Measurements from ENCODE around the gene KRTAP12-4. TPM values are rescaled to one million over a fixed set of nuclear protein-coding genes. Genes with fewer than 3 reads are reported as not detected.
"Not testable (repeated sequence)": the region's sequence is repeated elsewhere in the genome, so short reads cannot be mapped to it uniquely, and the experiment has no call there.

KRTAP12-4 gene
- total RNA-seq, 1 donor from 2014 or later: not detected

DNA sequence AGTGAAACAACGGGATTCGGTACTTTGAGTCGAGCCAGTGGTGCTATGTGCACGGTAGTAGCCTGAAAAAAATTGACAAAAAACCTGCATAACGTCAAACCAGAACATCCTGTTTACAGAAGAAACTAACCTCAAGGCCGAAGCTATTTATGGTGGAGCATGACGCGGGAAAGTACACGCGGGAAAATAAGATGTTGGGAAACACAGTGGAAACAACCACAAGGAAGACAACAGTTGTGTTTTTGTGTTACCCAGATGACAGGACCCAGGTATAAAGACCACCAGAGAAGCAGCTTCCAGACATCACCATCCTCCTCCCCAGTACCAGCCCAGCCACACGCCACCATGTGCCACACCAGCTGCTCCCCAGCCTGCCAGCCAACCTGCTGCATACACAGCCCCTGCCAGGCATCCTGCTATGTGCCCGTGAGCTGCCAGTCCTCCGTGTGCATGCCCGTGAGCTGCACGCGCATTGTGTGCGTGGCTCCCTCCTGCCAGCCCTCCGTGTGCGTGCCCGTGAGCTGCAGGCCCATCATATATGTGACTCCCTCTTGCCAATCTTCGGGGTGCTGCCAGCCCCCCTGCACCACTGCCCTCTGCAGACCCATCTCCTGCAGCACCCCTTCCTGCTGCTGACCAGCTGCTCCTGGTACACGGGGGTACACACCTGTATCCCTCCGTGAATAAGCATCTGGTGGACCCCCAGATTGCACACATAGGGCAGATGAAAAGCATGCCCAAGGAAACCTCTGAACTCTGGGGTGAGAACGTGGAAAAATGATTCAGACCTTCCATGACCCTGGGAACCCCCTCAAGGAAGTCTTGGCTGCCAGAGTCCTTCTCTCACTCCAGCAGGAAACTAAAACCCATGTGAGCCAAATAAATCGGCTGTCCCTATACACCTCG is 3.4 kb upstream of the KRTAP12-4 start, which contains the start of gene KRTAP12-3:
KRTAP12-3 (plus strand) TSS at position 298 of the 906 bp plus-strand sequence; CDS start at position 346, 48 bp downstream.
- no peak for DNase-seq (ENCODE audit: low spot score)

DNA sequence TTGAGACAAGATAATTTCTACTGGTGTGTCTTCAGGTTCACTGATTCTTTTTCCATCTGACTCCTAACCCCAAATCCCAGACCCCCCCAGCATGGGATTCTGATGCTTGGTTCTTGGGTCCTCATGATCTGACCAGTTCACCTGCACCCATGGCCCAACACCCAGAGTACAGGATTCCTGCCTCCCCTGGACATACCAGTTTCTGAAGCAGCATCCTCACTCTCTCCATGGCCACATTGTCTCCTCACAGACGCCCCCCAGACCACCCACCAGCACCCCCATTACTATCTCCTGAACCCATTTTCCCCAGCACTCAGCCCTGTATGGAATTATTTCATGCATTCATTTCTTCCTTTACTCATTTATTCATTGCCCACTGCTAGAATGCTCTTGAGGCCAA is 2.4 kb upstream of the KRTAP12-4 start:
- DNase-seq (ENCODE audit: low spot score): no peak

DNA sequence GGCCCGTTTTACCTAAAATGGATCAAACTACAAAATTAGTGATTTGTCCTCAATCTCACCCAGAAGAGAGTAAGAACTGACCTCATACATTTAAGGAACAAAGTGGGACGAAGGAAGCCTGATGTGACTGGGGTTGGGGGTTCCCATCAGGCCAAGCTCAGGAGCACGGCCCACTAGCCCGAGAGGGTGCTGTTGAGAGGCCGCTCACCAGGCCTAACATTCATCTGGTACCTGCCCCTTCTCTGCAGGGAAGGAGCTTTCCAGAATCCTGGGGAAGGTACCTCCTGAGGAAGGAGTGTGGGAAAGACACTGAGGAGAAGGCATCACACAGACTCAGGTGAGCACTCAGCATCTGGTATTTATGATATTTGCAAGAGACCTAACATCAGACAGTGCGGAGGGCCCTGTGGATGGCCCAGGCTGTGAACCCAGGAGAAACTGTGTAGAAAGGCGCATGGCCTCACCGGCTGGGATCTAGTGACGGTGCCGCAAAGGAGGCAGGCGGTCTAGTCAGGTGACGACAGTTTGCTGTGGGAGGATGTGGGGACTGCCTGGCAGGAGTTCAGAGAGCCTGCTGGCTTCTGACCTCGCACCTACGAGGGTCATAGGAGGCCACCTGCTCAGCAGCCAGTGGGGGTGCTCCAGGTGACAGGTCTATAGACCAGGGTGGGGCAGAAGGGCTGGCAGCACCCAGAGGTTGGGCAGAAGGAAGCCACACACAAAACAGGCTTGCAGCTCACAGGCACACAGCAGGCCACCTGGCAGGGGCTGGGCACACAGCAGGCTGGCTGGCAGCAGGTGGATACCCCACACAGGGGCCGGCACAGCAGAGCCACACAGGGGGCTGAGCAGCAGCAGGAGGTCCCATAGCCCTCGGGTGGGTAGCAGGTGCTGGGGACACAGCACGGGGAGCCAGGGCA is 543 bp downstream of the KRTAP12-4 start:
- no peak for DNase-seq (ENCODE audit: low spot score)

DNA sequence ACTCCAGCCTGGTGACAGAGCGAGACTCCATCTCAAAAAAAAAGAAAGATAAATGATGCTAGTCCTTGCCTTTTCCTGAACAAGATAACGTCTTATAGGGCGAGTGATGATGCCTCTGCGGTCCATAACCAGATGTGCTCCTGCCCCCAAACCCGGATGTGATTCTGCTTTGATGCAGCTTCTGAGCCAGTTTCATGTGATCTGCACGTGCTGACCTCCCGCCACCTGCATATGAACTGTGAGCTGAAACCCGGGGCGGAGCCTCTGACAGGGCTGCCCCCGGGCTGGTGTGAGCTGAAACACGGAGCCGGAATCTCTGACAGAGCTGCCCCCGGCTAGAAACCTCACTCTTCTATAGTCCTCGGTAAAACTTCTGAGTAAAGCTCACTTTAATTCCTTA is 1.3 kb downstream of the KRTAP12-4 start:
- no peak for DNase-seq (ENCODE audit: low spot score)

DNA sequence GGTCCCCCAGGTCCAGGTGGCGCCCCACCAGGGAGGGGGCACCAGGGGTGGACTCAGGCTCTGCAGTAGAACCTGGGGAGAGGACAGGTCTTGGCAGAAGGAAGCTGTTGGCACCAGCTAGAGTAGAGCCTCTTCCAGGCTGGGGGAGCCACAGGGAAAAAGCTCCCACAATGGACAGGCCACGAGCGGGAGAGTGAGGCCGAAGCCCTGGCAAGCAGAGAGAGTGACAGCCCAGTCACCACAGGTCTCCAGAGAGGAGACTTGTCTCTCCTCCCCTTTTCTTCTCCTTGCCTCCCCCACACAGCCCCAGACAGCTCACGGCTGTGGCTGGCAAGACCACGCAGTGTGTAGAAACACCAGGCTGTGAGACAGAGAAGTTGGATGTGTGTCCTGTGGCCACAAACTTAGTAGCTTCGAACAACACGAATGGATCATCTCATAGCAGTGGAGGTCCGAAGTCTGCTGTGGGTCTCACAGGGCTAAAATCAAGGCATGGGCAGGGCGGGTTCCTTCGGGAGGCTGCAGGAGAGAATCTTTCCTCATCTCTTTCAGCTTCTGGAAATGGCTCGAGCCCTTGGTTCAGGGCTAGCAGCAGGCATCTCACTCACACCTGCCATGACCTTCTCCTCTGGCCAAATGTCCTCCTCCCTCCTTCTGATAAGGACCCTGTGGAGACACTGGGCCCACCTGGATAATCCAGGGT is 3.3 kb downstream of the KRTAP12-4 start:
- DNase-seq (ENCODE audit: low spot score): no peak

DNA sequence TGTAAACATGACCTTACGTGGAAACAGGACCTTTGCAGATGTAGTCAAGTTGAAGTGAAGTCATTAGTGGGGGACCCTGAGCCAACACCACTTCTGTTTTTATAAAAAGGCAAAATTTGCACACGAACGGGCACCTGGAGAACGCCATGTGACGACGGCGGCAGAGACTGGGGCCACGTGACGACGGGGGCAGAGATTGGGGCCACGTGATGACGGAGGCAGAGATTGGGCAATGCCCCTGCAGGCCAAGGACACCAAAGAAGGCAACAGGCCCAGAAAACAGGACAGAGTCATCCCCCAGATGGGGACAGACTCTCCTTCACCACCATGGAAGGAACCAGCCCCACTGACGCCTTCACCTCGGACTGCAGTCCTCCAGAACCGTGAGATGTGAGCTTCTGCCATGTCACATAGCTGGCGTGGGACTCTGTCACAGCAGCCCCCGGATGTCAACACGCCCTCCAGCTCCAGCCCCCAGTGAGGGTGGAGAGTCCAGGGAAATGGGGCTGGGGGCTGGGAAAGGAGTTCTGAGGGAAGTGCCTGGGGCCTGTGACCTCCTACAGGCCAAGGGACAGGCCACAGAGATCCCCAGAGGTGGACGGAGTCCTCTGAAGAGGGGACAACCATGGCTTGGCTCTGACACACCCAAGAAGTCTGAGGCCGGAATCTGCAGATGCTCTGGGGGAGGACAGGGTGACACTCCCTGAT is 4.0 kb downstream of the KRTAP12-4 start:
- no peak for DNase-seq (ENCODE audit: low spot score)

DNA sequence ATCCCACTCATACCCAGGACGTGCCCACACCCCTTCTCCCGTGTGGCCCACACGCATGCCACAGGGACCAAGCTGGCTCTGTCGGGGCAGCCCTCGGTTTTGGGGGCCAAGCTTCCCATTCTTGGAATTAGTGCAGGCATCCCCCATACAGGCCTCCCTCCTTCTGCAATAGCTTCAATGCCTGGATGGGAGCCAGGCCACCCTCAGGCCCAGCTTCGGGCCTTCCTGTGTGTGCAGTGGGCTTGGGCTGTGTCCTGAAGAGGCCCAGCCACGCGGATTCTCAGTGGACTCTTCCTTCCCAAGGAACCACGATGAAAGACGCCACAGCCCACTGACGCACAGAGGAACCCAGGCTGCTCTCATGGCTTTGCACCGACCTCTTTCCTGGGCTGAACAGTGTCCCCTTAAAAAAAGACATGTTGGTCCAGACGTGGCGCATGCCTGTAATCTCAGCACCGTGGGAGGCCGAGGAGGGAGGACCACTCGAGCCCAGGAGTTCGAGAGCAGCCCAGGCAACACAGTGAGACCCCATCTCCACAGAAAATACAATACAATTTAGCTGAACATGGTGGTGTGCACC is 4.8 kb downstream of the KRTAP12-4 start:
- no peak for DNase-seq (ENCODE audit: low spot score)

DNA sequence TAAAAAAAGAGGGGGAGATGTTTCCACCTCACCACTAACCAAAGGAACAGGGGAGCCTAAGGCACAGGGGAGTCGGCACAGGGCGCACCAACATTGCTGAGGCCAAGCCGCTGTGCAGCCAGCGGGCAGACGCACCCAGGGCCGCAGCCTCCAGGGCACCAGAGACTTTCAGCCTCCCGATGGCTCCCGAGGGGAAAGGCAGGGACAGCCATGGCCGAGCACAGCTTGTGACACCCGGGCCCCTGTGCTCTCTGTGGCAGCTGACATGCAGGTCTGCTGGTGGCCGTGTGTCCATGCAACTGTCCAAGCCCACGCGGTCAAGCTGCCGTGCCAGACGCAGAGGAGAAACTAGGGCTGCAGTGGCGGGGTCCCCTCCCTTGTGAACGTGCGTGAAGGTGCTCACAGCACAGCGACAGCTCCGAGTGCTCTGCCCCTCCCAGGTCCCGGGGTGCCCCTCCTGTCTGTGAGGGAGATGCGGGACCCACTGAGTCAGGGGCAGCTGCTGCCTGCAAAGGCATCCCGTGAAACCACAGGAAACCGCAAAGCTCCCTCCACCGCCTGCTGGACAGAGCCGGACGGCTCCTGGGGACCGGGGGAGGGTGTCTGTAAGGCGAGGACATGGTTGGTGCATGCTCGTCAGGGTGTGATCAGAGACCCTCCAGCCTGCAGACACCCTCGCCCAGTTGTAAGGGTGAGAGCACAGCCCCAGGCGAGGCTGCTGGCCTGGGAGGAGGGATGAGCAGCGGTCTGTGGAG is 5.7 kb downstream of the KRTAP12-4 start:
- DNase-seq (ENCODE audit: low spot score): no peak

DNA sequence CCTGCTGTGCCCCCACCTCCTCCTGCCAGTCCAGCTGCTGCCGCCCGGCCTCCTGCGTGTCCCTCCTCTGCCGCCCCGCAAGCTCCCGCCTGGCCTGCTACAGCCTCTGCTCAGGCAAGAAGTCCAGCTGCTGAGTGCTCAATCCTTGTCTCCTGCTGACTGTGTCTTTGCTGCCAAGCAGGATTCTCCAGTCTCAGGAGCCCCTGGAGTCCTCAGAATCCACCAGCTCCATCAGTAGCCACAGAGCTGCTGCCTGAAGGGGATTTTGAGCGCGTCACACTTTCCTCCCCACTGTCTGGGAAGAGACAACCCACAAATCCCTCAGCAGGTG is 7.3 kb downstream of the KRTAP12-4 start:
- DNase-seq (ENCODE audit: low spot score): no peak

DNA sequence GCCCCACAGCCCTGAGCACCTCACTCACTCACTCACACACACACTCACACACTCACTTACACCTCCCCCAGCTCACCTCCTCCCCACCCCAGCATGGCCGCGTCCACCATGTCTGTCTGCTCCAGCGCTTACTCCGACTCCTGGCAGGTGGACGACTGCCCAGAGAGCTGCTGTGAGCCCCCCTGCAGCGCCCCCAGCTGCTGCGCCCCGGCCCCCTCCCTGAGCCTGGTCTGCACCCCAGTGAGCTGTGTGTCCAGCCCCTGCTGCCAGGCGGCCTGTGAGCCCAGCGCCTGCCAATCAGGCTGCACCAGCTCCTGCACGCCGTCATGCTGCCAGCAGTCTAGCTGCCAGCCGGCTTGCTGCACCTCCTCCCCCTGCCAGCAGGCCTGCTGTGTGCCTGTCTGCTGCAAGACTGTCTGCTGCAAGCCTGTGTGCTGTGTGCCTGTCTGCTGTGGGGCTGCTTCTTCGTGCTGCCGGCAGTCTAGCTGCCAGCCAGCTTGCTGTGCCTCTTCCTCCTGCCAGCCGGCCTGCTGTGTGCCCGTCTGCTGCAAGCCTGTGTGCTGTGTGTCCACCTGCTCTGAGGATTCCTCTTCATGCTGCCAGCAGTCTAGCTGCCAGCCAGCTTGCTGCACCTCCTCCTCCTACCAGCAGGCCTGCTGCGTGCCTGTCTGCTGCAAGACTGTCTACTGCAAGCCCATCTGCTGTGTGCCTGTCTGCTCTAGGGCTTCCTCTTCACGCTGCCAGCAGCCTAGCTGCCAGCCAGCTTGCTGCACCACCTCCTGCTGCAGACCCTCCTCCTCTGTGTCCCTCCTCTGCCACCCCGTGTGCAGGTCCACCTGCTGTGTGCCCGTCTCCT is 7.9 kb downstream of the KRTAP12-4 start, which contains the start of gene KRTAP10-11:
KRTAP10-11 (plus strand) TSS at position 49 of the 856 bp plus-strand sequence; CDS start at position 94, 45 bp downstream.
- DNase-seq (ENCODE audit: low spot score): not testable (repeated sequence)

DNA sequence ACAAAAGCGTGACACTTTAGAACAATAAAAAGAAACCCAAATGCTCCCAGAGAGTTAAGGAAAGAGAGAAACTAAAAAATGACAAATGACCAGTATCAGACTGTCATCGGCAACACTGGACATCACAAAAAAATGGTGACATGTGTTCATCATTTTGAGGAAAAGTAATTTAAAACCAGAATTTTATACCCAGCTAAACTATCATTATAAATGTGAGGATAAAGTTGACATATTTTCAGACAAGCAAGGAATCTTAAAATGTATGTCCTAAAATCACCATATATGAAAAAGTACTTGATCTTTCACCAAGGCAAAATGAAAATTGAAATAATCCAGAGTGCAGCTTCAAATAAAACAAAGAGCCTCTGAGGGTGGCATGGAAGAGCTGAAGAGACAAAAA is 9.6 kb downstream of the KRTAP12-4 start:
- DNase-seq (ENCODE audit: low spot score): no peak

DNA sequence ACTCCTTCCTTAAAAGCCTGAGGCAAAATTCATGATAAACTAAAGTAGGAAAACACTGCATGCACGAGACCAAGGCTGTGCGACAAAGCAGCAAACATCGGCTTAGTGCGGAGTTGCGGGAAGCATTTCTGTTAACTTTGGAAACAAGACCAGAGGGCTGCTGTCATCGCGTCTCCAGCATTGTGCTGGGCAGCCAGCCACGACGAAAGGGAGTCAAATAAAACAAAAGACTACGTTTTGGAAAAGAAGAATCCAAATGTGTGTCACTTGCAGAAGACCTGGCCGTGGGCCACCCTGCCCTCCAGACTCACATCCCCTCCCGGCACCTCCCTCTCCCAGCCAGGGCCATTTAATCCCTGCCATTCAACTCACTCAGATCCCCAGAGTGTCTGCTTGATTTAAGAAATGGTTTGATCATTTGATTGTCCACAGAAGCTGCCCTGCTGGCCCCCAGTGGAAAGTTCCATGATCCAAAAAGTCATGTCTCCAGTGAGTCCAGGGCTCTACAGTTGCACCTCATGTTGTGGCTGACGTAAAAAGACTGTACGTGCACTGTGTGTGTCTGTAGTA is 10.6 kb downstream of the KRTAP12-4 start:
- DNase-seq (ENCODE audit: low spot score): no peak

DNA sequence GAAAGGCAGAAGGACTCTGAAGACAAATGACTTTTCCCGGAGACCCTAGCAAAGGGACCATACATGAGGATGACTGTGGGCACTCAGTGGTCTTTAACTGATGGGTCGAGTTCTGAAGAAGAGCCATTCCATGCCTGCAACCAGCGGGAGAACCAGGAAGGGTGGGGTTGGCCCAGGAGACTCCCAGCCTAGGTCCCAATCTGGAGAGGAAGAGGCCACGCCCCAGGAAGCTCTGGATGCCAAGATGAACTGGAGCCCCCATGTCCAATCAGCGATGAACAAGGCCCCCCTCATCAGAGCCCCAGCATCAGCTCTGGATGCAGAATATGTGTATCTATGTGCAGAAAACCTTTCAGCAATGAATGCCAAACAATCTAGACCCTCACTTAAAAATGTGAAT is 13.7 kb downstream of the KRTAP12-4 start:
- no peak for DNase-seq (ENCODE audit: low spot score)

DNA sequence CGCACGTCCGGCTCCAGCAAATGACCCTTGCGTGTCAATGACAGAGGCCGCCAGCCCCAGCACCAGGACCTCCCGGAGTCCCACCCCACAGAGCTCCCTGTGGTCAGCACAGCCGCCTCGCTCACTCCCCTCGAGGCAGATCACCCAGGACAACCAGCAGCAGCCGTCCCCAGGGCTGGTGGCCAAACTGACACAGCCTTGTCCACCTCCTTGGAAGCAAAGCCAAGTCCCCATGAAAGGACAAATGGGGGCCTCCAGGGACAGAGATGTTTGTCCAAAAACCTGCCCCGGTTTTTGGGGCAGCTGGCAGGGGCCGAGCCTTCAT is 15.2 kb downstream of the KRTAP12-4 start:
- no peak for DNase-seq (ENCODE audit: low spot score)

DNA sequence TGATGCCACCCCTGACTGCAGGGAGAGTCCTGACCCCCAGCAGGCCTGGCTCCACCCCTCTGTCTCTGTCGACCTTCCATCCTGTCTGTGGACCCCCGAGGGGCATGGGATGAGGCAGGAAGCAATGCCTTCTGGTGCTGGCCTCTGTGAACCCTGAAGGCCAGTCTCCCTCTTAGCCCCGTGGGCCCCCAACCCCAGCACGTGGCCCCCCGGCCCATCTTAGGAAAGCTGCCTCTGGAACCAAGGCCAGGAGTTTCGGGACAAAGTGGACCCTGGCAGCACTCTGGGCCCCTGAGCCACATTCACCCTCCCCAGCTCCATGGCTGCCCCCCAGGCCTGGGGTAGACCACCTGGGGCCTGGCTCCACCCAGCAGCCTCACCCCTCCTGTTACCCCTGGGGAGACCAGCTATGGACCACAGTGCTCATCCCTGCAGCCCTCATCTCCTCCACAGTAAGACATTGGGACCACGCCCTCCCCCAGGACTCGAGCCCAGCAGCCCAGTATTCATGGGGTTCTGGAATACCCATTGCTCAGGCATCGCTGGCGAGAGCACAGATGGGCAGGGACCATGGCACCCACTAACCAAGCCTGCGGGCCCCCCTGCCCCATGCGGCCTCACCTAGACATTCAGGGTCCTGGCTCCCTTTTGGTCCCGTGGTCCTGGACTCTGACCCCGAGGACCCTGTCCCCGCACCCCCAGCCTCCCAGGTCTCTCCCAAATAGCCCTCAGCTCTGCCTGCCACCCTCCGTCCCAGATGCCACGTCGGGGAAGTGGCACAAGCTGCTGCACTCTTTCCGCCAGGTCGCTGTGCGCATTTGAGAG is 15.7 kb downstream of the KRTAP12-4 start:
- DNase-seq (ENCODE audit: low spot score): not testable (repeated sequence)

DNA sequence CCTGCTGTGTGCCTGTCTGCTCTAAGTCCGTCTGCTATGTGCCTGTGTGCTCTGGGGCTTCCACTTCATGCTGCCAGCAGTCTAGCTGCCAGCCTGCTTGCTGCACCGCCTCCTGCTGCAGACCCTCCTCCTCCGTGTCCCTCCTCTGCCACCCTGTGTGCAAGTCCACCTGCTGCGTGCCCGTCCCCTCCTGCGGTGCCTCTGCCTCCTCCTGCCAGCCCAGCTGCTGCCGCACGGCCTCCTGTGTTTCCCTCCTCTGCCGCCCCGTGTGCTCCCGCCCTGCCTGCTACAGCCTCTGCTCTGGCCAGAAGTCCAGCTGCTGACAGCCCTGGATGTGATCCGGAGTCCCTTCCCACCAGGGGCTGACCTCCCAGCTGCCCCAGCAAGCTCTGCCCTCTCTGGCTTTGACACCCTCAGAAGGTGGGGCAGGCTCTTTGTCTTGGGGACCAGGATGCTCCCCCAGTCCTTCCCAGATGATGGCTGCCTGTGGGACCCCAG is 16.6 kb downstream of the KRTAP12-4 start:
- not testable (repeated sequence) for DNase-seq (ENCODE audit: low spot score)

DNA sequence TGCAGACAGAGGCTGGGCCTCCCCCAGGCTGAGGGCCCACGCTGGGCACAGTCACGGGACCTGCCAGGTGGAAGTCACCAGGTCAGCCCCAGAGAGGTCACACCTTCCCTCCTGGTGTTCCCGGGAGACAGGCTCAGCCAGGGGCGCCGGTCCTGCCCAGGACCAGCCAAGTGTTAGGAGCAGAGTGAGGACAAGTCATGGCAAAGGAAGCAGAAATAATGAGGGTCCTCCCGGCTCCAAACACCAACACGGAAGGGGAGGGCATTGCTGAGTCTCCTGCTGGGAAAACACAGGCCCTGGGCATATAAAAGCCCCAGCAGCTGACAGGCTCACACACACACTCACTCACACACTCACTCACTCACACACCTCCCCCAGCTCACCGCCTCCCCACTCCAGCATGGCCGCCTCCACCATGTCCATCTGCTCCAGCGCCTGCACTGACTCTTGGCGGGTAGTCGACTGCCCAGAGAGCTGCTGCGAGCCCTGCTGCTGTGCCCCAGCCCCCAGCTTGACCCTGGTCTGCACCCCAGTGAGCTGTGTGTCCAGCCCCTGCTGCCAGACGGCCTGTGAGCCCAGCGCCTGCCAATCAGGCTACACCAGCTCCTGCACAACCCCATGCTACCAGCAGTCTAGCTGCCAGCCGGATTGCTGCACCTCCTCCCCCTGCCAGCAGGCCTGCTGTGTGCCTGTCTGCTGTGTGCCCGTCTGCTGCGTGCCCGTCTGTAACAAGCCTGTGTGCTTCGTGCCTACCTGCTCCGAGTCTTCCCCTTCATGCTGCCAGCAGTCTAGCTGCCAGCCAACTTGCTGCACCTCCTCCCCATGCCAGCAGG is 17.2 kb downstream of the KRTAP12-4 start, which contains the start of gene KRTAP10-10:
KRTAP10-10 (plus strand) TSS at position 339 of the 833 bp plus-strand sequence; CDS start at position 401, 62 bp downstream.
- DNase-seq (ENCODE audit: low spot score): no peak
